GM23248 (cell line): Measurements from ENCODE around the gene CRACDL. TPM values are rescaled to one million over a fixed set of nuclear protein-coding genes. Genes with fewer than 3 reads are reported as not detected.

Experiments
- DNase-seq: peaks from one replicate; pipeline ENCODE4 v3.0.0-alpha.2; 2015
- H2AFZ ChIP-seq: fragments of 200-600 bp; sonication (generic); 2 replicates; pipeline ENCODE4 v1.6.1; 2016; ENCODE audit warnings: antibody characterized with exemption
- H3F3A ChIP-seq: fragments of 200-600 bp; sonication (generic); 2 replicates; pipeline ENCODE4 v1.6.1; 2016; ENCODE audit warnings: mild to moderate bottlenecking, antibody characterized with exemption, mixed run types; ENCODE audit not compliant: insufficient read depth
- H3K27ac ChIP-seq: fragments of 200-600 bp; sonication (generic); 2 replicates; pipeline ENCODE4 v1.5.1; 2016; ENCODE audit warnings: mild to moderate bottlenecking
- H3K27me3 ChIP-seq: fragments of 200-600 bp; sonication (generic); replicated peaks from 2 replicates; pipeline ENCODE4 v1.6.1; 2016; ENCODE audit warnings: mild to moderate bottlenecking; ENCODE audit not compliant: insufficient read depth
- H3K36me3 ChIP-seq: fragments of 200-600 bp; sonication (generic); 2 replicates; pipeline ENCODE4 v1.6.1; 2016; ENCODE audit warnings: low read depth, mild to moderate bottlenecking
- H3K4me1 ChIP-seq: fragments of 200-600 bp; sonication (generic); 2 replicates; pipeline ENCODE4 v1.6.1; 2016; ENCODE audit warnings: mild to moderate bottlenecking; ENCODE audit not compliant: insufficient read depth
- H3K4me2 ChIP-seq: fragments of 200-600 bp; sonication (generic); one replicate; pipeline ENCODE4 v1.6.1; 2016; ENCODE audit warnings: mild to moderate bottlenecking; ENCODE audit not compliant: unreplicated experiment
- H3K4me3 ChIP-seq: fragments of 200-600 bp; sonication (generic); 2 replicates; pipeline ENCODE4 v1.5.1; 2016; ENCODE audit warnings: mild to moderate bottlenecking
- H3K79me2 ChIP-seq: fragments of 200-600 bp; sonication (generic); 2 replicates; pipeline ENCODE4 v1.6.1; 2016; ENCODE audit warnings: mild to moderate bottlenecking; ENCODE audit not compliant: insufficient read depth
- H3K9ac ChIP-seq: fragments of 200-600 bp; sonication (generic); 2 replicates; pipeline ENCODE4 v1.6.1; 2016; ENCODE audit warnings: mild to moderate bottlenecking
- H3K9me2 ChIP-seq: fragments of 200-600 bp; sonication (generic); 2 replicates; pipeline ENCODE4 v1.6.1; 2016; ENCODE audit warnings: mixed run types, mild to moderate bottlenecking, moderate library complexity; ENCODE audit not compliant: insufficient read depth
- H3K9me3 ChIP-seq: fragments of 200-600 bp; sonication (generic); one replicate; pipeline ENCODE4 v1.6.1; 2017; ENCODE audit warnings: low read depth
- H4K20me1 ChIP-seq: fragments of 200-600 bp; sonication (generic); 2 replicates; pipeline ENCODE4 v1.6.0; 2016; ENCODE audit not compliant: insufficient read depth
- EZH2 ChIP-seq: fragments of 200-600 bp; sonication (generic); IDR thresholded peaks from 2 replicates; pipeline ENCODE4 v1.6.1; 2018; ENCODE audit warnings: antibody characterized with exemption, mild to moderate bottlenecking; ENCODE audit not compliant: insufficient read depth, poor library complexity, severe bottlenecking
- EZH2phosphoT487 ChIP-seq: fragments of 200-600 bp; sonication (generic); IDR thresholded peaks from 2 replicates; pipeline ENCODE4 v1.6.1; 2018; ENCODE audit warnings: antibody characterized with exemption, moderate library complexity, mild to moderate bottlenecking, low read depth; ENCODE audit not compliant: insufficient read depth
- WGBS, 2 experiments: methylation state at CpG; one replicate each; pipeline ENCODE4 v1.1.6; 2015 to 2017; ENCODE audit warnings: low lambda C conversion rate in 2 of 2, low coverage in 1 of 2; ENCODE audit errors: missing lambda C conversion rate in 2 of 2; 5-methylcytosine and 5-hydroxymethylcytosine counted together
- in situ Hi-C: fragments of 300-500 bp; cut with MboI; formaldehyde crosslinking; loops from 2 replicates; pipeline ENCODE4 v1.15.0; 2020
- polyA plus RNA-seq: library from polyadenylated mRNA; unstranded; fragments of >200 nt; fragmentation: Nextera tagmentation; extraction: Ambion mirVana; gene quantifications from 2 replicates; pipeline ENCODE4 v1.2.1, GENCODE V29; 2016
- total RNA-seq: library from RNA; depleted of rRNA; stranded (reverse); fragments of >200 nt; shearing (Covaris generic); gene quantifications from 2 replicates; pipeline ENCODE4 v1.2.3, GENCODE V29; 2014

Gene CRACDL
- total and polyA plus RNA-seq, 2 experiments from 2014 or later: not detected

GRCh38 chr2:98912221-98912851, 23.7 kb downstream of the CRACDL start:
- TF ChIP-seq EZH2 (no peak), EZH2phosphoT487 (no peak)
- Histone ChIP-seq H3K9me2 (no peaks in the 10 kb centered on the region), H3K9me3 (no peaks in the 10 kb centered on the region), H3K79me2 (no peaks in the 10 kb centered on the region), H3F3A (peaks cover 31% of the 10 kb centered on the region), H3K36me3 (no peaks in the 10 kb centered on the region), H3K4me3 (no peak overlapping the region), H2AFZ (no peak overlapping the region), H3K27me3 (no peaks in the 10 kb centered on the region), H3K4me2 (peak overlapping the region; percentile 25), H4K20me1 (no peaks in the 10 kb centered on the region), H3K27ac (peak overlapping the region; percentile 54), H3K4me1 (peaks cover 57% of the 10 kb centered on the region), H3K9ac (peak overlapping the region; percentile 3; the same call in 1 of the 2 replicates)
- DNase-seq: peak; percentile 96
- 21 to 23% methylated on average over 17 to 18 of the region's 18 CpGs for WGBS, 2 experiments
- in situ Hi-C loops: no loop called here

- TF ChIP-seq EZH2: no peak
- no peak for TF ChIP-seq EZH2phosphoT487
- peak; percentile 37 for DNase-seq
- no peaks in the 10 kb centered on the region for H4K20me1 ChIP-seq
- H3K79me2 ChIP-seq: no peaks in the 10 kb centered on the region
- H3K27ac ChIP-seq: no peak overlapping the region
- no peak overlapping the region for H3K4me2 ChIP-seq
- H3K9me2 ChIP-seq: no peaks in the 10 kb centered on the region
- no peaks in the 10 kb centered on the region for H3K27me3 ChIP-seq
- no peak overlapping the region for H3K4me3 ChIP-seq
- H3K9me3 ChIP-seq: no peaks in the 10 kb centered on the region
- H3K36me3 ChIP-seq: no peaks in the 10 kb centered on the region
- WGBS, 2 experiments: 68 to 70% methylated on average over 17 of the region's 17 CpGs
- in situ Hi-C loops: no loop called here
- H3K9ac ChIP-seq: no peak overlapping the region
- peaks cover 51% of the 10 kb centered on the region for H3K4me1 ChIP-seq
- peaks cover 23% of the 10 kb centered on the region for H3F3A ChIP-seq
- no peak overlapping the region for H2AFZ ChIP-seq
These were observed 24.5 kb downstream of the CRACDL start for GRCh38 chr2:98911376-98912154.

DNA sequence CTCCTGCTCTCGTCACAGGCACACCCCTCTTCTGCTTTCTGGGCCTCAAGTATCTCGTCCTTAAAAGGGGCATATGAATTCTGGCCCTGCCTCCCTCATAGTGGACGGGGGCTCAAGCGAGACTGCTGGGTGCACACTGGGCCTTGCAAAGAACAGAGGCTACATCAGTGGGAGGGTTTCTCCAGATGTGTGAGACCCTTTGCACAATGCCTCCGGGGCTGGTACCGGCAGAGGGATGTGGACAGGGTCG, 25.0 kb downstream of the CRACDL start:
- in situ Hi-C loops: no loop called here
- Histone ChIP-seq H3K4me1 (peaks cover 46% of the 10 kb centered on the region), H3K9me3 (no peaks in the 10 kb centered on the region), H3F3A (peaks cover 18% of the 10 kb centered on the region), H3K9me2 (no peaks in the 10 kb centered on the region), H3K4me3 (no peak overlapping the region), H3K27me3 (no peaks in the 10 kb centered on the region), H3K9ac (no peak overlapping the region), H3K36me3 (no peaks in the 10 kb centered on the region), H4K20me1 (no peaks in the 10 kb centered on the region), H2AFZ (no peak overlapping the region), H3K4me2 (no peak overlapping the region), H3K27ac (no peak overlapping the region), H3K79me2 (no peaks in the 10 kb centered on the region)
- DNase-seq: no peak
- TF ChIP-seq EZH2 (no peak), EZH2phosphoT487 (no peak)
- 90 to 96% methylated on average over 7 of the region's 7 CpGs for WGBS, 2 experiments

GRCh38 chr2:98910349-98911125, 25.5 kb downstream of the CRACDL start:
- Histone ChIP-seq H2AFZ (no peak overlapping the region), H3K4me3 (no peak overlapping the region), H3K9ac (no peak overlapping the region), H3K4me2 (no peak overlapping the region), H3K36me3 (no peaks in the 10 kb centered on the region), H3F3A (peaks cover 18% of the 10 kb centered on the region), H3K4me1 (peaks cover 42% of the 10 kb centered on the region), H3K27ac (no peak overlapping the region), H3K9me3 (no peaks in the 10 kb centered on the region), H4K20me1 (no peaks in the 10 kb centered on the region), H3K9me2 (no peaks in the 10 kb centered on the region), H3K27me3 (no peaks in the 10 kb centered on the region), H3K79me2 (no peaks in the 10 kb centered on the region)
- 87 to 90% methylated on average over 10 of the region's 10 CpGs for WGBS, 2 experiments
- in situ Hi-C loops: no loop called here
- TF ChIP-seq EZH2: no peak
- no peak for TF ChIP-seq EZH2phosphoT487
- no peak for DNase-seq
